K562 (cell line): ENCODE results near the gene MDFIC2. TPM values are rescaled to one million over a fixed set of nuclear protein-coding genes. Genes with fewer than 3 reads are reported as not detected.
"Not testable (repeated sequence)": the region's sequence is repeated elsewhere in the genome, so short reads cannot be mapped to it uniquely, and the experiment has no call there.

Source experiments
- ATAC-seq: fragments of 200-7000 bp; cut with Tn5 transposase; 3 replicates; pipeline ENCODE4 v1.9.1; 2020; ENCODE audit warnings: moderate library complexity
- BruUV-seq: library from RNA; stranded (reverse); fragments of 400-500 nt; replicated peaks from 2 replicates; lab custom pipeline; 2021; lab: Mats Ljungman, UMichigan
- CTCF ChIA-PET: fragments of 300-600 bp; formaldehyde crosslinking; extraction: SDS; loops from one replicate; lab custom pipeline; 2021; ENCODE audit warnings: low intra/inter-chr PET ratio; lab: Yijun Ruan, JAX
- POLR2A ChIA-PET: fragments of 300-600, 350-650 bp; sonication (Branson Sonifier 250); formaldehyde crosslinking; extraction: SDS; loops from one replicate; lab custom pipeline; 2021; ENCODE audit warnings: antibody characterized with exemption, inconsistent platforms; lab: Yijun Ruan, JAX
- DNase-seq, 4 experiments: peaks; one replicate each; pipeline versions ENCODE4 v3.0.0 to v3.0.0-alpha.2; 2011 to 2018; ENCODE audit warnings: low spot score in 3 of 4, mixed read lengths in 3 of 4; ENCODE audit errors: extremely low read depth in 1 of 4
- FAIRE-seq: peaks from 2 replicates; lab custom pipeline; 2011; peaks lifted over from hg19 to GRCh38; lab: Jason Lieb, UNC
- H2AFZ ChIP-seq: 2 replicates; pipeline ENCODE4 v1.6.0; 2011; ENCODE audit warnings: low read depth, low read length, control low read depth, inconsistent platforms
- H3K27ac ChIP-seq: fragments of 200-600 bp; 3 replicates; pipeline ENCODE4 v1.8.0; 2011; ENCODE audit warnings: low read depth, mild to moderate bottlenecking, control low read depth, inconsistent platforms, low read length, moderate library complexity, mixed read lengths; ENCODE audit errors: extremely low read depth
- H3K27me3 ChIP-seq, 2 experiments: fragments of 300-600 bp in 1 of 2; 2 replicates in 1 of 2; 3 replicates in 1 of 2; pipeline versions ENCODE4 v1.6.0 to v1.8.0; 2011; ENCODE audit warnings: inconsistent platforms in 2 of 2, low read length in 2 of 2, mild to moderate bottlenecking in 1 of 2, mixed read lengths in 1 of 2, moderate library complexity in 1 of 2; ENCODE audit not compliant: control insufficient read depth in 2 of 2, insufficient read depth in 2 of 2
- H3K36me3 ChIP-seq: fragments of 300-600 bp; 3 replicates; pipeline ENCODE4 v1.8.0; 2011; ENCODE audit warnings: mild to moderate bottlenecking, low read length, inconsistent platforms; ENCODE audit not compliant: control insufficient read depth, insufficient read depth
- H3K4me1 ChIP-seq, 2 experiments: fragments of 200-600 bp in 1 of 2; replicated peaks in 1 of 2; 2 replicates in 1 of 2; 3 replicates in 1 of 2; pipeline versions ENCODE4 v1.5.1 to v1.8.0; 2011; ENCODE audit warnings: inconsistent platforms in 2 of 2, low read length in 2 of 2, mild to moderate bottlenecking in 1 of 2, mixed read lengths in 1 of 2, moderate library complexity in 1 of 2; ENCODE audit not compliant: control insufficient read depth in 2 of 2, insufficient read depth in 2 of 2
- H3K4me2 ChIP-seq: 2 replicates; pipeline ENCODE4 v1.6.1; 2011; ENCODE audit warnings: low read length, control low read depth, inconsistent platforms, mixed read lengths; ENCODE audit not compliant: insufficient read depth
- H3K4me3 ChIP-seq: fragments of 200-600 bp; sonication (generic), shearing (Covaris generic); 2 replicates; pipeline ENCODE4 v1.5.1; 2016; ENCODE audit warnings: control low read depth, inconsistent platforms
- H3K79me2 ChIP-seq: fragments of 200-600 bp; 3 replicates; pipeline ENCODE4 v1.8.0; 2011; ENCODE audit warnings: low read length, inconsistent platforms; ENCODE audit not compliant: control insufficient read depth, insufficient read depth
- H3K9ac ChIP-seq, 2 experiments: 2 replicates each; pipeline versions ENCODE4 v1.6.0 to v1.6.1; 2011; ENCODE audit warnings: low read depth in 2 of 2, low read length in 2 of 2, control low read depth in 1 of 2, inconsistent platforms in 1 of 2, mild to moderate bottlenecking in 1 of 2, mixed read lengths in 1 of 2; ENCODE audit not compliant: insufficient read depth in 1 of 2
- H3K9me1 ChIP-seq: one replicate; pipeline ENCODE4 v1.6.0; 2011; ENCODE audit warnings: inconsistent platforms, mild to moderate bottlenecking, low read length, moderate library complexity; ENCODE audit not compliant: control insufficient read depth, insufficient read depth
- H3K9me3 ChIP-seq: replicated peaks from 2 replicates; pipeline ENCODE4 v1.5.1; 2011; ENCODE audit warnings: low read depth, low read length, inconsistent platforms; ENCODE audit not compliant: control insufficient read depth, insufficient read depth
- H4K20me1 ChIP-seq: replicated peaks from 2 replicates; pipeline ENCODE4 v1.6.1; 2011; ENCODE audit warnings: low read length, inconsistent platforms, mixed read lengths; ENCODE audit not compliant: control insufficient read depth, insufficient read depth
- C11orf30 ChIP-seq: fragments of 450-650 bp; IDR thresholded peaks from 2 replicates; pipeline ENCODE4 v1.6.1; 2016; ENCODE audit warnings: low read depth, mild to moderate bottlenecking
- EGR1 ChIP-seq: fragments of 450-650 bp; conservative IDR thresholded peaks from 2 replicates; pipeline ENCODE4 v1.6.1; 2017; ENCODE audit warnings: mild to moderate bottlenecking
- POLR2A ChIP-seq: fragments of 450-650 bp; conservative IDR thresholded peaks from 2 replicates; pipeline ENCODE4 v1.6.1; 2016
- POLR2G ChIP-seq: fragments of 200-400 bp; formaldehyde crosslinking; IDR thresholded peaks from 2 replicates; pipeline ENCODE4 v1.6.1; 2017; ENCODE audit warnings: low read depth, mild to moderate bottlenecking, antibody characterized with exemption, low read length, moderate library complexity
- RBFOX2 ChIP-seq: fragments of 200-400 bp; formaldehyde crosslinking; IDR thresholded peaks from 2 replicates; pipeline ENCODE4 v1.6.1; 2017; ENCODE audit warnings: low read depth, mild to moderate bottlenecking, low read length, moderate library complexity
- SUPT5H ChIP-seq: fragments of 450-650 bp; IDR thresholded peaks from 2 replicates; pipeline ENCODE4 v1.6.1; 2016
- YY1 ChIP-seq, 3 experiments: IDR thresholded peaks; 2 replicates each; pipeline ENCODE4 v1.6.1; 2011; ENCODE audit warnings: low read length in 2 of 3, mild to moderate bottlenecking in 2 of 3, moderate library complexity in 2 of 3, borderline replicate concordance in 1 of 3, control low read depth in 1 of 3, low read depth in 1 of 3; ENCODE audit not compliant: insufficient read depth in 3 of 3, insufficient replicate concordance in 2 of 3, control insufficient read depth in 1 of 3, insufficient read length in 1 of 3; ENCODE audit errors: extremely low read depth in 1 of 3
- ZNF316 ChIP-seq: fragments of 450-650 bp; IDR thresholded peaks from 2 replicates; pipeline ENCODE4 v1.6.1; 2016
- WGBS: fragments of 100-300 bp; shearing (Covaris generic); methylation state at CpG from one replicate; pipeline ENCODE4 v1.1.6; 2016; ENCODE audit warnings: low coverage, mixed read lengths; ENCODE audit not compliant: insufficient coverage; ENCODE audit errors: missing lambda C conversion rate; 5-methylcytosine and 5-hydroxymethylcytosine counted together
- in situ Hi-C: fragments of 300-500 bp; cut with MboI; formaldehyde crosslinking; loops from 4 replicates; pipeline ENCODE4 v1.15.0; 2018; ENCODE audit warnings: inconsistent platforms, mixed read lengths
- intact Hi-C: fragments of 100-400 bp; cut with micrococcal nuclease; formaldehyde crosslinking; loops from 2 replicates; pipeline ENCODE4 v1.14.2; 2022
- polyA plus RNA-seq, 8 experiments: library from polyadenylated mRNA; depleted of rRNA in 4 of 8; stranded (reverse) in 5 of 8; unstranded in 3 of 8; fragments of >200 nt; fragmentation: Nextera tagmentation in 2 of 8; fragmentation: Illumina TruSeq in 1 of 8; extraction: Ambion mirVana in 2 of 8; extraction: Trizol in 1 of 8; gene quantifications; 2 replicates each; pipeline versions ENCODE4 v1.2.1 to v1.2.3, GENCODE V29; 2011 to 2014; ENCODE audit warnings: inconsistent platforms in 1 of 8, missing spikeins in 1 of 8
- total RNA-seq, 7 experiments: library from RNA; depleted of rRNA in 6 of 7; stranded (reverse); fragments of >200 nt in 6 of 7; fragmentation: Illumina TruSeq in 2 of 7; extraction: Trizol in 2 of 7; gene quantifications; 2 replicates each; pipeline versions ENCODE4 v1.2.1 to v1.2.3, GENCODE V29; 2011 to 2021; ENCODE audit warnings: low replicate concordance in 1 of 7
- TF ChIP-seq, protein P1 (sequence below), 2 experiments: fragments of 450-650 bp in 1 of 2; sonication (generic) in 1 of 2; formaldehyde crosslinking in 1 of 2; IDR thresholded peaks in 1 of 2; conservative IDR thresholded peaks in 1 of 2; 2 replicates each; pipeline versions ENCODE4 v1.6.1 to v1.8.1; 2016 to 2023; ENCODE audit warnings: mild to moderate bottlenecking in 2 of 2, moderate library complexity in 2 of 2, inconsistent platforms in 1 of 2, missing genetic modification reagents in 1 of 2

The MDFIC2 gene
- total and polyA plus RNA-seq, 9 of the 15 experiments (the other 6 are each of a cell fraction or from before 2014, with no cell fraction given) = not detected

DNA sequence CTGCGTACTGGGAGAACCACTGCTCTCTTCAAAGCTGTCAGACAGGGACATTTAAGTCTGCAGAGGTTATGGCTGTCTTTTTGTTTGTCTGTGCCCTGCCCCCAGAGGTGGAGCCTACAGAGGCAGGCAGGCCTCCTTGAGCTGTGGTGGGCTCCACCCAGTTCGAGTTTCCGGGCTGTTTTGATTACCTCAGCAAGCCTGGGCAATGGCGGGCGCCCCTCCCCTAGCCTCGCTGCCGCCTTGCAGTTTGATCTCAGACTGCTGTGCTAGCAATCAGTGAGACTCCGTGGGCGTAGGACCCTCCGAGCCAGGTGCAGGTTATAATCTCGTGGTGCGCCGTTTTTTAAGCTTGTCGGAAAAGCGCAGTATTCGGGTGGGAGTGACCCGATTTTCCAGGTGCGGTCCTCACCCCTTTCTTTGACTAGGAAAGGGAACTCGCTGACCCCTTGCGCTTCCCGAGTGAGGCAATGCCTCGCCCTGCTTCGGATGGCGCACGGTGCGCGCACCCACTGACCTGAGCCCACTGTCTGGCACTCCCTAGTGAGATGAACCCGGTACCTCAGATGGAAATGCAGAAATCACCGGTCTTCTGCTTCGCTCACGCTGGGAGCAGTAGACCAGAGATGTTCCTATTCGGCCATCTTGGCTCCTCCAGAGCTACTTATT, 21.9 kb downstream of the MDFIC2 start:
- H3K27me3 ChIP-seq, H3K4me1 ChIP-seq, H3K36me3 ChIP-seq, in situ Hi-C loops, H4K20me1 ChIP-seq, intact Hi-C loops, H3K9me1 ChIP-seq, CTCF ChIA-PET, ATAC-seq, H3K9me3 ChIP-seq, H3K79me2 ChIP-seq, POLR2A ChIA-PET, FAIRE-seq, H3K27ac ChIP-seq: not testable (repeated sequence)
- Histone ChIP-seq H3K4me2 (peak overlapping the region; percentile 55), H2AFZ (peak overlapping the region; percentile 66), H3K9ac (peak overlapping the region in 1 of 2 experiments; percentile 74; a peak in 2 of 4 replicates), H3K4me3 (peak overlapping the region; percentile 34)
- DNase-seq = peak in 1 of 4 experiments; percentile 39
- TF ChIP-seq RBFOX2 = peak; percentile 51
- peak; percentile 8; the same call in 1 of the 2 replicates for TF ChIP-seq ZNF316
- peak; percentile 52 for TF ChIP-seq POLR2G
- TF ChIP-seq EGR1 = peak; percentile 22
- 0 out of 2 replicates have a peak, but pooled peaks have one; percentile 26 for TF ChIP-seq SUPT5H
- TF ChIP-seq YY1 (IDR thresholded peaks at IDR 0.05; ENCODE audit: borderline replicate concordance in 1 of 3, control insufficient read depth in 1 of 3, extremely low read depth in 1 of 3, insufficient read depth in 3 of 3, insufficient read length in 1 of 3, insufficient replicate concordance in 2 of 3, low read depth in 1 of 3, low read length in 2 of 3) = peak in 1 of 3 experiments; percentile 46
- TF ChIP-seq POLR2A = peak; percentile 47
- TF ChIP-seq C11orf30 = peak; percentile 33; the same call in 1 of the 2 replicates
- TF ChIP-seq, protein P1, sequence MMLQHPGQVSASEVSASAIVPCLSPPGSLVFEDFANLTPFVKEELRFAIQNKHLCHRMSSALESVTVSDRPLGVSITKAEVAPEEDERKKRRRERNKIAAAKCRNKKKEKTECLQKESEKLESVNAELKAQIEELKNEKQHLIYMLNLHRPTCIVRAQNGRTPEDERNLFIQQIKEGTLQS (IDR thresholded peaks at IDR 0.05) = peak; percentile 11; the same call in 1 of the 2 replicates
- TF ChIP-seq, protein P1 (CRISPR knock-in tag; conservative IDR thresholded peaks at IDR 0.05) = not testable (repeated sequence)
- WGBS = 2% methylated on average over 20 of the region's 32 CpGs
- BruUV-seq = TSS peak; percentile 81
